ENCODE data around the gene SLC6A6. TPM values are rescaled to one million over a fixed set of nuclear protein-coding genes. Genes with fewer than 3 reads are reported as not detected.

Gene SLC6A6
- total and polyA plus RNA-seq, 2 donors (not counting 1 experiment from before 2014, with no cell fraction given): 8.9 to 24.0 TPM

GRCh38 chr3:14403619-14404155 lies 1.3 kb downstream of the SLC6A6 start:
- Histone ChIP-seq H3K4me1 (ENCODE audit: control insufficient read depth, extremely low read depth, insufficient read depth, low read length) (peaks cover 6% of the 10 kb centered on the region), H3K36me3 (ENCODE audit: control insufficient read depth, insufficient read depth, low read length) (no peaks in the 10 kb centered on the region), H3K79me2 (ENCODE audit: control insufficient read depth, insufficient read depth, low read length) (peaks cover 28% of the 10 kb centered on the region), H3K27me3 (ENCODE audit: control insufficient read depth, insufficient read depth, low read length) (no peaks in the 10 kb centered on the region), H3K4me3 (replicated peaks in 1 of 4; ENCODE audit: control extremely low read depth in 1 of 4, insufficient read depth in 1 of 4, low read depth in 3 of 4, low read length in 4 of 4) (peak overlapping the region; percentile 49 to 83 (median 77)), H3K9ac (ENCODE audit: insufficient read depth, low read length) (peak overlapping the region; percentile 50), H3K4me2 (ENCODE audit: extremely low read depth, insufficient read depth, low read length) (peak overlapping the region; percentile 95), H3K27ac (ENCODE audit: insufficient read depth, low read length) (peak overlapping the region; percentile 51), H2AFZ (ENCODE audit: low read length) (no peak overlapping the region), H4K20me1 (ENCODE audit: control insufficient read depth, extremely low read depth, insufficient read depth, low read length) (no peaks in the 10 kb centered on the region), H3K9me3 (ENCODE audit: control insufficient read depth, insufficient read depth, low read depth, low read length) (no peaks in the 10 kb centered on the region)
- TF ChIP-seq EZH2 (IDR thresholded peaks at IDR 0.05; ENCODE audit: low read length, missing control alignments) (no peak), CTCF (conservative IDR thresholded peaks at IDR 0.05 in 1 of 2, IDR thresholded peaks at IDR 0.05 in 1 of 2; ENCODE audit: low read depth in 1 of 2, low read length in 2 of 2) (no peak)
- DNase-seq (ENCODE audit: low read depth in 2 of 2): no peak

- DNase-seq (ENCODE audit: low read depth in 2 of 2): no peak
- H3K4me1 ChIP-seq (ENCODE audit: control insufficient read depth, extremely low read depth, insufficient read depth, low read length): peaks cover 6% of the 10 kb centered on the region
- H4K20me1 ChIP-seq (ENCODE audit: control insufficient read depth, extremely low read depth, insufficient read depth, low read length): no peaks in the 10 kb centered on the region
- H3K4me3 ChIP-seq (replicated peaks in 1 of 4; ENCODE audit: control extremely low read depth in 1 of 4, insufficient read depth in 1 of 4, low read depth in 3 of 4, low read length in 4 of 4): peak overlapping the region; percentile 49 to 83 (median 77)
- H3K4me2 ChIP-seq (ENCODE audit: extremely low read depth, insufficient read depth, low read length): peak overlapping the region; percentile 95
- H3K9ac ChIP-seq (ENCODE audit: insufficient read depth, low read length): no peak overlapping the region
- TF ChIP-seq EZH2 (IDR thresholded peaks at IDR 0.05; ENCODE audit: low read length, missing control alignments): no peak
- H3K9me3 ChIP-seq (ENCODE audit: control insufficient read depth, insufficient read depth, low read depth, low read length): no peaks in the 10 kb centered on the region
- no peak overlapping the region for H3K27ac ChIP-seq (ENCODE audit: insufficient read depth, low read length)
- no peak overlapping the region for H2AFZ ChIP-seq (ENCODE audit: low read length)
- peaks cover 28% of the 10 kb centered on the region for H3K79me2 ChIP-seq (ENCODE audit: control insufficient read depth, insufficient read depth, low read length)
- no peaks in the 10 kb centered on the region for H3K27me3 ChIP-seq (ENCODE audit: control insufficient read depth, insufficient read depth, low read length)
- no peaks in the 10 kb centered on the region for H3K36me3 ChIP-seq (ENCODE audit: control insufficient read depth, insufficient read depth, low read length)
These were observed 1.8 kb downstream of the SLC6A6 start for GRCh38 chr3:14404186-14404585.

GRCh38 chr3:14404631-14405359 lies 2.4 kb downstream of the SLC6A6 start:
- no peaks in the 10 kb centered on the region for H3K36me3 ChIP-seq (ENCODE audit: control insufficient read depth, insufficient read depth, low read length)
- H3K4me1 ChIP-seq (ENCODE audit: control insufficient read depth, extremely low read depth, insufficient read depth, low read length): peaks cover 6% of the 10 kb centered on the region
- H3K27ac ChIP-seq (ENCODE audit: insufficient read depth, low read length): no peak overlapping the region
- H3K9me3 ChIP-seq (ENCODE audit: control insufficient read depth, insufficient read depth, low read depth, low read length): no peaks in the 10 kb centered on the region
- peak overlapping the region; percentile 41 for H3K4me2 ChIP-seq (ENCODE audit: extremely low read depth, insufficient read depth, low read length)
- DNase-seq (ENCODE audit: low read depth in 2 of 2): no peak
- TF ChIP-seq CTCF (conservative IDR thresholded peaks at IDR 0.05 in 1 of 2, IDR thresholded peaks at IDR 0.05 in 1 of 2; ENCODE audit: low read depth in 1 of 2, low read length in 2 of 2) (no peak), EZH2 (IDR thresholded peaks at IDR 0.05; ENCODE audit: low read length, missing control alignments) (no peak)
- H3K79me2 ChIP-seq (ENCODE audit: control insufficient read depth, insufficient read depth, low read length): peaks cover 32% of the 10 kb centered on the region
- no peaks in the 10 kb centered on the region for H3K27me3 ChIP-seq (ENCODE audit: control insufficient read depth, insufficient read depth, low read length)
- peak overlapping the region in 2 of 4 experiments; percentile 74 to 83 for H3K4me3 ChIP-seq (replicated peaks in 1 of 4; ENCODE audit: control extremely low read depth in 1 of 4, insufficient read depth in 1 of 4, low read depth in 3 of 4, low read length in 4 of 4)
- no peak overlapping the region for H2AFZ ChIP-seq (ENCODE audit: low read length)
- H3K9ac ChIP-seq (ENCODE audit: insufficient read depth, low read length): no peak overlapping the region
- H4K20me1 ChIP-seq (ENCODE audit: control insufficient read depth, extremely low read depth, insufficient read depth, low read length): no peaks in the 10 kb centered on the region
